HAP-1 (cell line): ENCODE measurements around the gene RIOK1.
"Not testable (repeated sequence)": the region's sequence is repeated elsewhere in the genome, so short reads cannot be mapped to it uniquely, and the experiment has no call there.

Experiments
- DNase-seq, 2 experiments: peaks; one replicate each; pipeline ENCODE4 v3.0.0-alpha.2; 2016 to 2020; ENCODE audit warnings: low spot score in 2 of 2
- H3K27me3 ChIP-seq: fragments of 250-450 bp; sonication (Bioruptor Pico); 2 replicates; pipeline ENCODE4 v1.5.1; 2020; ENCODE audit warnings: low read depth, mild to moderate bottlenecking, moderate library complexity
- H3K36me3 ChIP-seq: fragments of 250-450 bp; sonication (Bioruptor Pico); replicated peaks from 2 replicates; pipeline ENCODE4 v1.5.1; 2020; ENCODE audit warnings: mild to moderate bottlenecking
- H3K4me1 ChIP-seq: fragments of 250-450 bp; sonication (Bioruptor Pico); 2 replicates; pipeline ENCODE4 v1.5.1; 2020; ENCODE audit warnings: mild to moderate bottlenecking
- H3K4me3 ChIP-seq: fragments of 250-450 bp; sonication (Bioruptor Pico); 2 replicates; pipeline ENCODE4 v1.5.1; 2020; ENCODE audit warnings: mild to moderate bottlenecking, moderate library complexity
- H3K9me3 ChIP-seq: fragments of 250-450 bp; sonication (Bioruptor Pico); 2 replicates; pipeline ENCODE4 v1.5.1; 2020; ENCODE audit warnings: mild to moderate bottlenecking, moderate library complexity
- in situ Hi-C: fragments of 300-500 bp; cut with MboI; formaldehyde crosslinking; loops from 3 replicates; pipeline ENCODE4 v1.14.3; 2020; ENCODE audit warnings: low sequenced_read_pairs, inconsistent platforms, mixed read lengths

Gene RIOK1

DNA sequence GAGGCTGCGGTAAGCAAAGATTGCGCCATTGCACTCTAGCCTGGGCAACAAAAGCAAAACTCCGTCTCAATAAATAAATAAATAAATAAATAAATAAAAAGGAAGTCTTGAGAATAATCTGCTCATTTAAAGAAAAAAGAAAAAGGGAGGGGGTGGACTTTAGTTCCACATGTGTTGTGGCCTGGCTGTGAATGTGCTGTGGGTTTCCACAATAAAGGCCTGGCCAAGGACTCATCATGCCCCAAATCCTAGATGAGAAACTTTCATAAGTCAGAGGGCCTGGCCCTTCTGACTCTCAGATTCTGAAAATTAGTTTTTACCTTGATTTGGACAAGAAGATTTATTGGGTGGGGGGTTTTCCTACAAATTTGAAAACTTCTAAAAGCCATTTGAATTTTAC lies 48.4 kb downstream of the RIOK1 start:
- in situ Hi-C loops, result no loop called here
- no peaks in the 10 kb centered on the region for H3K4me1 ChIP-seq
- no peak for DNase-seq

GRCh38 chr6:7439228-7439627 lies 49.6 kb downstream of the RIOK1 start:
- Histone ChIP-seq H3K4me1 (no peaks in the 10 kb centered on the region), H3K36me3 (no peaks in the 10 kb centered on the region), H3K4me3 (no peak overlapping the region), H3K9me3 (no peaks in the 10 kb centered on the region), H3K27me3 (no peaks in the 10 kb centered on the region)
- in situ Hi-C loops, result no loop called here
- no peak for DNase-seq

More for the DNA sequence above, 48.4 kb downstream of the RIOK1 start:
- H3K4me3 ChIP-seq, result no peak overlapping the region
- no peaks in the 10 kb centered on the region for H3K36me3 ChIP-seq
- no peaks in the 10 kb centered on the region for H3K27me3 ChIP-seq
- no peaks in the 10 kb centered on the region for H3K9me3 ChIP-seq

DNA sequence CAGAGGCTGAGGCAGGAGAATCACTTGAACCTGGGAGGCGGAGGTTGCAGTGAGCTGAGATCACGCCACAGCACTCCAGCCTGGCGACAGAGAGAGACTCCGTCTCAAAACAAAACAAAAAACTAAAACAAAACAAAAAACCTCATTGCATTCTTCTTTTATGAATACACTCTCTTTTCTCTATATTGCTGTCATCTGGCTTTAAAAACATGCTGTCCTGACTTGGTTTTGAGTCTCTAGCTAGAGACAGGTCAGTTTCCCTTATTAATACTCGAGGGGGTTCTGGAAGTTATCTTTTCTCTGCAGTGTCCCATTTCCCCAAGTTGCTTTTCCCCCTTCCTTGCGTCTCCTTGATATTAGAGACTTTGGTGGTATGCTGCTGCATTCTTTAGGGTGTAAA lies 50.9 kb downstream of the RIOK1 start:
- Histone ChIP-seq H3K4me3 (no peak overlapping the region), H3K9me3 (no peaks in the 10 kb centered on the region), H3K4me1 (no peaks in the 10 kb centered on the region), H3K27me3 (no peaks in the 10 kb centered on the region), H3K36me3 (no peaks in the 10 kb centered on the region)
- no peak for DNase-seq
- in situ Hi-C loops, result no loop called here

- DNase-seq, result no peak
- no peaks in the 10 kb centered on the region for H3K27me3 ChIP-seq
- in situ Hi-C loops, result no loop called here
- H3K9me3 ChIP-seq, result no peaks in the 10 kb centered on the region
- H3K4me1 ChIP-seq, result no peaks in the 10 kb centered on the region
- H3K4me3 ChIP-seq, result no peak overlapping the region
- no peaks in the 10 kb centered on the region for H3K36me3 ChIP-seq
Measured at GRCh38 chr6:7441048-7441775, 51.6 kb downstream of the RIOK1 start.

- Histone ChIP-seq H3K9me3 (no peaks in the 10 kb centered on the region), H3K4me3 (no peak overlapping the region), H3K27me3 (no peaks in the 10 kb centered on the region), H3K4me1 (no peaks in the 10 kb centered on the region), H3K36me3 (no peaks in the 10 kb centered on the region)
- in situ Hi-C loops, result no loop called here
- no peak for DNase-seq
Measured at GRCh38 chr6:7442467-7442866, 52.9 kb downstream of the RIOK1 start.

DNA sequence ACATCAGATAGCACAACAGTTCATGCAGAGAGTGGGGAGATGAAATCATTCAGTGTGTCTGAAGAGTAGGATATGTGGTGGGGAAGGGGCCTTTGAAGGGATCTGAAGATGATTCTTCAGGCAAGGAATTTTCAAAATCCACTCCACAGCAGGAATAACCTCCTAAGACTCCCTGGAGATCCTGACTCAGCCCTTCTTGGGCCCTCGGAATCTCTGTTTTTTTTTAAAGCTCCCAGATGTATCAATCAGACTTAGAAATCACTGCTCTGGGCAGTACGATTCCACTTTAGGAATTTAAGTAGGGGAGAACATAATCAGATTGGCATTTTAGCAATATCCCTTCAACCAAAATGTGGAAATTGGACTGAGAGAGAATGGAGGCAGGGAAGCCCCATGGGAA lies 55.5 kb downstream of the RIOK1 start:
- DNase-seq, result no peak
- no peak overlapping the region for H3K4me3 ChIP-seq

DNA sequence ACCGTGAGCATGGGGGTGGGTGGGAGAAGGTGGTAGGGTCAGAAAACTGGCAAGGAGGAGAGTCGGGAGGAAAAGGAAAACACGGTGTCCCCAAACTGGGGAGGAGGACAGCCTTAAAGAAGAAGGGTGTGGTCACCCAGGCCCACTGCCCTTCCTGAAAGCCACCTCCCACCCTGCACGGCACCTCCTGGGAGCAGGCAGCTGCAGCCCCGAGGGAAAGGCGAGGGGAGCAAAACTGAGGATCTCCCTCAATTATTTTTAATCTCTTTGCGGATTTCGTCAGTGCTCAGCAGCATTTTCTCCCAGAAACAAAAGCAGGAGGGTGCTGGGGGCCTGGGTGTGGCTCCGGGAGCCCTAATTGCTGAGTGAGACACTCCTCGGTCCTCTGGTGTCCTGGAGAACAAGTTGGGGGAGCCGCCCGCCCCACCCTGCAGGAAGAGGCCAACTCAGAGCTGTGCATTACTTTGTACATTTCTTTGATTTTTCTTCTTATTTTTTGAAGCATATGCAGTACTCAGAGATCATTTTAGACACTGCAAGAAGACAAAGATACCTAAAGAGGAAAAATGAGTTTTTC lies 56.4 kb downstream of the RIOK1 start:
- no peaks in the 10 kb centered on the region for H3K27me3 ChIP-seq

More for the DNA sequence above, 55.5 kb downstream of the RIOK1 start:
- in situ Hi-C loops, result no loop called here
- Histone ChIP-seq H3K9me3 (no peaks in the 10 kb centered on the region), H3K4me1 (no peaks in the 10 kb centered on the region), H3K27me3 (no peaks in the 10 kb centered on the region), H3K36me3 (no peaks in the 10 kb centered on the region)

DNA sequence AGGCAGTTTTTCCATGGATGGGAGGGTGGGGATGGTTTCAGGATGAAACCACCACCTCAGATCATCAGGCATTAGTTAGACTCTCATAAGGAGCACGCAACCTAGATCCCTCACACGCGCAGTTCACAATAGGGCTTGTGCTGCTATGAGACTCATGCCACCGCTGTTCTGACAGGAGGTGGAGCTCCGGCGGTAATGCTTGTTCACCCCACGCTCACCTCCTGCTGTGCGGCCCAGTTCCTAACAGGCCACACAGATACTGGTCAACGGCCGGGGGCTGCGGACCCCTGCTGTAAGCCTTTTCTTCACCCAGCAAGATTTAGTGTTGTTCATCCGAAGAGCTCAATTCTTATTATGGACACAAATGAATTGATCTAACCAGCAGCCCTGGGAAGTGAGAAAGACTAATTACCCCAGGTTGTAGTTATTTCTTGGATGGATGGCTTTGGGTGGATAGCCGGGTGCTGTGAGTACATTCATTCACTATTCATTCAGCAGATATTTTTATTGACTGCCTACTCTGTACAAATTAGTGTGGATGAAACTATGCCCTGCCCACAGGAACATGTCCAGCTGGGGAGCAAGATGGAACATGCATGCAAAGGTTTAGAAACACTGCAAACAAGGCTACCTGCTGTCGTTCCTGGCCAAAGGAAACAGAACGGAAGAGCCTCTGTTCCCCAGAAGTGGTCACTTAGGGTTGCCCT lies 57.2 kb downstream of the RIOK1 start:
- Histone ChIP-seq H3K27me3 (no peaks in the 10 kb centered on the region), H3K36me3 (no peaks in the 10 kb centered on the region), H3K4me1 (no peaks in the 10 kb centered on the region), H3K9me3 (no peaks in the 10 kb centered on the region), H3K4me3 (no peak overlapping the region)
- in situ Hi-C loops, result no loop called here
- DNase-seq, result no peak

More for the DNA sequence above, 56.4 kb downstream of the RIOK1 start:
- Histone ChIP-seq H3K9me3 (no peaks in the 10 kb centered on the region), H3K36me3 (no peaks in the 10 kb centered on the region), H3K4me3 (no peak overlapping the region), H3K4me1 (no peaks in the 10 kb centered on the region)
- no peak for DNase-seq
- in situ Hi-C loops, result no loop called here

DNA sequence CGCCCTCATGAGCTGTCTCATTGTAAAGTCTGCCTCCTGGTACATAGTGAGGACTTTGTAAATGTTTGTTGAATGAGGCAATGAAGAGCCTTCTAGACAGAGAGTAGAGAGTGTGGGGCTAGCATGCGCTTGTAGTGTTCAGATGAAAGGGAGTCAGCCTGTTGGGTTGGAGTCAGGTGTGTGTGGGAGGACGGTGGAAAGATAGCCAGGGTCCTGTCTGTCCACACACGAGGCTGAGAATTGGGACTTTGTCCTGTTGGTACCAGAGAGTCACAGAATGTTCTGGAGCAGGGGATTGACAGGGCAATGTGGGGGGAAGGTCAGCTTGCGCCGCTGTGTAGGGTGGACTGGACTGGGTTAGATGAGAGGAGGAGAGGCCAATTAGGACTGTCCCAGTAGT lies 58.6 kb downstream of the RIOK1 start:
- Histone ChIP-seq H3K4me3 (no peak overlapping the region), H3K4me1 (no peaks in the 10 kb centered on the region), H3K27me3 (no peaks in the 10 kb centered on the region), H3K9me3 (no peaks in the 10 kb centered on the region), H3K36me3 (no peaks in the 10 kb centered on the region)
- in situ Hi-C loops, result no loop called here
- DNase-seq, result no peak

DNA sequence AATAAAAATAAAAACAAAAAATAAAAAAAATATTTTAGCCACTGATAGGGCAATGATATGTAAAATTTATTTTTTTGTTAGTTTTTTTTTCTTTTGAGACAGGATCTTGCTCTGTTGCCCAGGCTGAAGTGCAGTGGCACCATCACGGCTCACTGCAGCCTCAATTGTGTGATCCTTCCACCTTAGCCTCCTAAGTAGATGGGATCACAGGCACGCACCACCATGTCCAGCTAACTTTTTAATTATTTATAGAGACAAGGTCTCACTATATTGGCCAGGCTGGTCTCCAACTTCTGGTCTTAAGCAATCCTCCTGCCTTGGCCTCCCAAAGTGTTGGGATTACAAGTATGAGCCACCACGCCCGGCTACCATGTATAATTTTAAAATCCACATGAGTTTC lies 59.4 kb downstream of the RIOK1 start:
- Histone ChIP-seq H3K4me1 (no peaks in the 10 kb centered on the region), H3K36me3 (no peaks in the 10 kb centered on the region), H3K27me3 (no peaks in the 10 kb centered on the region), H3K4me3 (no peak overlapping the region), H3K9me3 (no peaks in the 10 kb centered on the region)
- in situ Hi-C loops, result no loop called here
- DNase-seq, result no peak

- Histone ChIP-seq H3K9me3 (no peaks in the 10 kb centered on the region), H3K4me3 (no peak overlapping the region), H3K27me3 (no peaks in the 10 kb centered on the region), H3K4me1 (no peaks in the 10 kb centered on the region), H3K36me3 (no peaks in the 10 kb centered on the region)
- in situ Hi-C loops, result no loop called here
- no peak for DNase-seq
Measured at GRCh38 chr6:7451326-7451725, 61.7 kb downstream of the RIOK1 start.

- Histone ChIP-seq H3K36me3 (no peaks in the 10 kb centered on the region), H3K4me1 (no peaks in the 10 kb centered on the region), H3K27me3 (no peaks in the 10 kb centered on the region), H3K4me3 (no peak overlapping the region), H3K9me3 (no peaks in the 10 kb centered on the region)
- in situ Hi-C loops, result no loop called here
- no peak for DNase-seq
Measured at GRCh38 chr6:7452898-7453297, 63.3 kb downstream of the RIOK1 start.

GRCh38 chr6:7454696-7455358 lies 65.2 kb downstream of the RIOK1 start:
- no peak for DNase-seq
- Histone ChIP-seq H3K4me1 (no peaks in the 10 kb centered on the region), H3K4me3 (no peak overlapping the region), H3K36me3 (no peaks in the 10 kb centered on the region), H3K27me3 (no peaks in the 10 kb centered on the region), H3K9me3 (no peaks in the 10 kb centered on the region)
- in situ Hi-C loops, result no loop called here

- H3K27me3 ChIP-seq, in situ Hi-C loops: not testable (repeated sequence)
Measured at GRCh38 chr6:7456302-7456701, 66.7 kb downstream of the RIOK1 start.

More at GRCh38 chr6:7456302-7456701, 66.7 kb downstream of the RIOK1 start:
- not testable (repeated sequence) for H3K4me3 ChIP-seq, H3K36me3 ChIP-seq, H3K9me3 ChIP-seq, H3K4me1 ChIP-seq, DNase-seq
